IMR-90 (cell line): ENCODE results near the gene FSTL3. TPM values are rescaled to one million over a fixed set of nuclear protein-coding genes. Genes with fewer than 3 reads are reported as not detected.

Experiments used
- ATAC-seq: fragments of 200-7000 bp; cut with Tn5 transposase; 2 replicates; pipeline ENCODE4 v1.9.1; 2020; ENCODE audit warnings: low read depth, mild to moderate bottlenecking, moderate library complexity
- BruUV-seq: library from RNA; stranded (reverse); fragments of 400-500 nt; replicated peaks from 2 replicates; lab custom pipeline; 2021; lab: Mats Ljungman, UMichigan
- CTCF ChIA-PET: fragments of 300-600 bp; formaldehyde crosslinking; extraction: SDS; loops from one replicate; lab custom pipeline; 2021; ENCODE audit warnings: antibody characterized with exemption; lab: Yijun Ruan, JAX
- POLR2A ChIA-PET: fragments of 300-600 bp; sonication (Branson Sonifier 250); formaldehyde crosslinking; loops from one replicate; lab custom pipeline; 2022; ENCODE audit warnings: antibody characterized with exemption; ENCODE audit not compliant: unreplicated experiment; lab: Charles Lee
- DNase-seq: peaks from one replicate; pipeline ENCODE4 v3.0.0; 2013
- H2AFZ ChIP-seq: replicated peaks from 2 replicates; pipeline ENCODE3; 2013; ENCODE audit warnings: low read length, mild to moderate bottlenecking; ENCODE audit not compliant: poor library complexity
- H2AK5ac ChIP-seq: 2 replicates; pipeline ENCODE4 v1.6.1; 2013; ENCODE audit warnings: low read depth, low read length, inconsistent platforms
- H2AK9ac ChIP-seq: replicated peaks from 2 replicates; pipeline ENCODE3; 2013; ENCODE audit warnings: mild to moderate bottlenecking, low read depth, low read length, moderate library complexity; ENCODE audit not compliant: poor library complexity
- H2BK120ac ChIP-seq: 2 replicates; pipeline ENCODE4 v1.6.1; 2013; ENCODE audit warnings: low read depth, low read length, inconsistent platforms
- H2BK15ac ChIP-seq: 3 replicates; pipeline ENCODE4 v1.6.1; 2013; ENCODE audit warnings: low read depth, low read length, inconsistent platforms
- H2BK20ac ChIP-seq: 2 replicates; pipeline ENCODE4 v1.6.1; 2013; ENCODE audit warnings: low read depth, mild to moderate bottlenecking, inconsistent platforms, low read length, moderate library complexity
- H2BK5ac ChIP-seq: 2 replicates; pipeline ENCODE4 v1.6.1; 2013; ENCODE audit warnings: mild to moderate bottlenecking, low read depth, low read length, inconsistent platforms; ENCODE audit not compliant: poor library complexity, severe bottlenecking
- H3K14ac ChIP-seq: replicated peaks from 2 replicates; pipeline ENCODE4 v1.6.1; 2013; ENCODE audit warnings: low read depth, low read length, inconsistent platforms
- H3K18ac ChIP-seq: 2 replicates; pipeline ENCODE4 v1.6.1; 2013; ENCODE audit warnings: low read depth, low read length, control low read depth
- H3K23ac ChIP-seq: 2 replicates; pipeline ENCODE4 v1.6.1; 2013; ENCODE audit warnings: low read depth, low read length, inconsistent platforms
- H3K27ac ChIP-seq: 2 replicates; pipeline ENCODE4 v1.5.1; 2013; ENCODE audit warnings: mild to moderate bottlenecking, control low read depth, low read length; ENCODE audit not compliant: insufficient read depth
- H3K27me3 ChIP-seq: 2 replicates; pipeline ENCODE4 v1.6.1; 2013; ENCODE audit warnings: low read length; ENCODE audit not compliant: control insufficient read depth, insufficient read depth
- H3K36me3 ChIP-seq: 2 replicates; pipeline ENCODE4 v1.6.1; 2013; ENCODE audit warnings: low read length, mixed read lengths; ENCODE audit not compliant: control insufficient read depth, insufficient read depth
- H3K4ac ChIP-seq: 2 replicates; pipeline ENCODE4 v1.6.1; 2013; ENCODE audit warnings: low read depth, low read length, inconsistent platforms
- H3K4me1 ChIP-seq: 2 replicates; pipeline ENCODE4 v1.6.1; 2013; ENCODE audit warnings: low read length, mixed read lengths; ENCODE audit not compliant: control insufficient read depth, insufficient read depth
- H3K4me2 ChIP-seq: 2 replicates; pipeline ENCODE4 v1.6.1; 2013; ENCODE audit warnings: low read depth, mild to moderate bottlenecking, control low read depth, low read length, moderate library complexity
- H3K4me3 ChIP-seq: 2 replicates; pipeline ENCODE4 v1.5.1; 2013; ENCODE audit warnings: low read depth, mild to moderate bottlenecking, control low read depth, low read length, moderate library complexity; ENCODE audit not compliant: insufficient read depth
- H3K56ac ChIP-seq: 2 replicates; pipeline ENCODE4 v1.6.1; 2013; ENCODE audit warnings: low read length, inconsistent platforms; ENCODE audit not compliant: insufficient read depth; ENCODE audit errors: extremely low read depth
- H3K79me1 ChIP-seq, 2 experiments: 2 replicates each; pipeline ENCODE4 v1.6.1; 2013; ENCODE audit warnings: low read length in 2 of 2, inconsistent platforms in 1 of 2, low read depth in 1 of 2
- H3K9ac ChIP-seq: 2 replicates; pipeline ENCODE4 v1.6.1; 2013; ENCODE audit warnings: low read depth, low read length, control low read depth
- H3K9me1 ChIP-seq: 2 replicates; pipeline ENCODE4 v1.6.1; 2013; ENCODE audit warnings: low read length, inconsistent platforms; ENCODE audit not compliant: insufficient read depth
- H3K9me3 ChIP-seq: 2 replicates; pipeline ENCODE4 v1.6.1; 2013; ENCODE audit warnings: low read length; ENCODE audit not compliant: control insufficient read depth, insufficient read depth
- H4K20me1 ChIP-seq: 2 replicates; pipeline ENCODE4 v1.6.1; 2013; ENCODE audit warnings: low read length, inconsistent platforms; ENCODE audit not compliant: insufficient read depth
- H4K5ac ChIP-seq: 2 replicates; pipeline ENCODE4 v1.6.1; 2013; ENCODE audit warnings: mild to moderate bottlenecking, low read depth, low read length, control low read depth
- H4K8ac ChIP-seq, 2 experiments: 2 replicates each; pipeline ENCODE4 v1.6.1; 2013; ENCODE audit warnings: low read depth in 2 of 2, low read length in 2 of 2, control low read depth in 1 of 2, inconsistent platforms in 1 of 2
- H4K91ac ChIP-seq: 2 replicates; pipeline ENCODE4 v1.6.1; 2013; ENCODE audit warnings: low read depth, low read length, inconsistent platforms; ENCODE audit not compliant: insufficient read depth
- BHLHE40 ChIP-seq: fragments of 150-350 bp; IDR thresholded peaks from 2 replicates; pipeline ENCODE4 v1.6.1; 2016; ENCODE audit warnings: mild to moderate bottlenecking, low read depth, low read length
- CEBPB ChIP-seq: IDR thresholded peaks from 2 replicates; pipeline ENCODE4 v1.6.1; 2012; ENCODE audit warnings: low read depth, low read length, improper control_type of control experiment
- CTCF ChIP-seq: conservative IDR thresholded peaks from 2 replicates; pipeline ENCODE4 v1.5.1; 2012; ENCODE audit warnings: mild to moderate bottlenecking, low read depth, low read length, improper control_type of control experiment
- ELK1 ChIP-seq: fragments of 150-350 bp; IDR thresholded peaks from 2 replicates; pipeline ENCODE4 v1.6.1; 2016; ENCODE audit warnings: low read depth, mild to moderate bottlenecking, low read length, moderate library complexity, borderline replicate concordance
- FOS ChIP-seq: fragments of 150-350 bp; IDR thresholded peaks from 2 replicates; pipeline ENCODE4 v1.6.1; 2016; ENCODE audit warnings: low read depth, low read length
- MAFK ChIP-seq: IDR thresholded peaks from 2 replicates; pipeline ENCODE4 v1.6.1; 2012; ENCODE audit warnings: low read depth, low read length, improper control_type of control experiment
- MAZ ChIP-seq: IDR thresholded peaks from 2 replicates; pipeline ENCODE4 v1.6.1; 2012; ENCODE audit warnings: low read depth, mild to moderate bottlenecking, low read length, improper control_type of control experiment, moderate library complexity, borderline replicate concordance
- RCOR1 ChIP-seq: IDR thresholded peaks from 2 replicates; pipeline ENCODE4 v1.6.1; 2012; ENCODE audit warnings: mild to moderate bottlenecking, low read length, improper control_type of control experiment; ENCODE audit not compliant: insufficient replicate concordance
- RFX5 ChIP-seq: IDR thresholded peaks from 2 replicates; pipeline ENCODE4 v1.8.0; 2012; ENCODE audit warnings: low read depth, mild to moderate bottlenecking, low read length, moderate library complexity
- SMC3 ChIP-seq: fragments of 150-350 bp; IDR thresholded peaks from 2 replicates; pipeline ENCODE4 v1.6.1; 2016; ENCODE audit warnings: low read depth, mild to moderate bottlenecking, antibody characterized with exemption, low read length, moderate library complexity
- WGBS, 2 experiments: methylation state at CpG; one replicate each; pipeline versions ENCODE4 v1.1.5 to v1.1.7; 2013; ENCODE audit warnings: missing lambda C conversion rate in 2 of 2; ENCODE audit not compliant: insufficient read length in 1 of 2; ENCODE audit errors: extremely low coverage in 2 of 2; 5-methylcytosine and 5-hydroxymethylcytosine counted together
- dilution Hi-C: fragments of 300-500 bp; cut with HindIII; formaldehyde crosslinking; loops from one replicate; pipeline ENCODE4 v1.14.3; 2018; ENCODE audit warnings: low sequenced_read_pairs; ENCODE audit not compliant: unreplicated experiment
- in situ Hi-C: fragments of 300-500 bp; cut with MboI; formaldehyde crosslinking; loops from 3 replicates; pipeline ENCODE4 v1.14.3; 2019; ENCODE audit warnings: low sequenced_read_pairs, inconsistent platforms, mixed read lengths
- intact Hi-C: fragments of 100-400 bp; cut with micrococcal nuclease; formaldehyde crosslinking; loops from 2 replicates; pipeline ENCODE4 v1.10.0; 2022
- polyA plus RNA-seq, 3 experiments: library from polyadenylated mRNA; depleted of rRNA; stranded (reverse); fragments of >200 nt; gene quantifications; 2 replicates each; pipeline ENCODE4 v1.2.3, GENCODE V29; 2012; ENCODE audit warnings: low replicate concordance in 1 of 3
- total RNA-seq: library from RNA; depleted of rRNA; stranded (reverse); fragments of >200 nt; gene quantifications from 2 replicates; pipeline ENCODE4 v1.2.3, GENCODE V29; 2012
- TF ChIP-seq, protein P1 (sequence below): fragments of 150-350 bp; IDR thresholded peaks from 2 replicates; pipeline ENCODE4 v1.6.1; 2017; ENCODE audit warnings: mild to moderate bottlenecking, antibody characterized with exemption, low read length, low read depth

FSTL3 gene
- total and polyA plus RNA-seq, 2 of the 4 experiments (the other 2 are of a cell fraction), result 32.3 to 76.9 TPM

- H3K4me3 ChIP-seq, result no peak overlapping the region
- TF ChIP-seq, protein P1, sequence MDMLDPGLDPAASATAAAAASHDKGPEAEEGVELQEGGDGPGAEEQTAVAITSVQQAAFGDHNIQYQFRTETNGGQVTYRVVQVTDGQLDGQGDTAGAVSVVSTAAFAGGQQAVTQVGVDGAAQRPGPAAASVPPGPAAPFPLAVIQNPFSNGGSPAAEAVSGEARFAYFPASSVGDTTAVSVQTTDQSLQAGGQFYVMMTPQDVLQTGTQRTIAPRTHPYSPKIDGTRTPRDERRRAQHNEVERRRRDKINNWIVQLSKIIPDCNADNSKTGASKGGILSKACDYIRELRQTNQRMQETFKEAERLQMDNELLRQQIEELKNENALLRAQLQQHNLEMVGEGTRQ, result no peak
- TF ChIP-seq CTCF (no peak), RCOR1 (no peak), BHLHE40 (no peak), SMC3 (no peak), ELK1 (no peak), CEBPB (no peak), FOS (no peak), MAZ (no peak), RFX5 (no peak), MAFK (no peak)
- no peaks in the 10 kb centered on the region for H3K9me3 ChIP-seq
- no peak overlapping the region for H2BK120ac ChIP-seq
- H3K4ac ChIP-seq, result no peak overlapping the region
- ChIA-PET CTCF (no interaction called here), POLR2A (no interaction called here)
- no peak overlapping the region for H2AFZ ChIP-seq
- no peaks in the 10 kb centered on the region; the same call in 1 of the 2 replicates for H3K9me1 ChIP-seq
- intact Hi-C loops (no loop called here), dilution Hi-C loops (no loop called here), in situ Hi-C loops (no loop called here)
- 92% methylated on average over 19 of the region's 30 CpGs; no CpG with 5 or more reads in 1 of the 2 experiments for WGBS, 2 experiments
- peaks cover 7 to 34% of the 10 kb centered on the region in 2 experiments; a peak in 3 of 4 replicates for H3K79me1 ChIP-seq
- H3K4me1 ChIP-seq, result peaks cover 9% of the 10 kb centered on the region
- H4K5ac ChIP-seq, result no peak overlapping the region
- H2BK5ac ChIP-seq, result no peak overlapping the region
- H3K27me3 ChIP-seq, result no peaks in the 10 kb centered on the region
- H3K23ac ChIP-seq, result no peak overlapping the region
- H2AK5ac ChIP-seq, result no peak overlapping the region
- H3K14ac ChIP-seq, result no peak overlapping the region
- peaks cover 16% of the 10 kb centered on the region; the same call in 1 of the 2 replicates for H3K36me3 ChIP-seq
- H4K8ac ChIP-seq, result no peak overlapping the region
- H2AK9ac ChIP-seq, result no peak overlapping the region
- no peak overlapping the region for H3K56ac ChIP-seq
- no peak overlapping the region for H2BK15ac ChIP-seq
- H4K91ac ChIP-seq, result no peak overlapping the region
- no TSS peak for BruUV-seq
- DNase-seq (no peak), ATAC-seq (no peak)
- H3K9ac ChIP-seq, result no peak overlapping the region
- no peak overlapping the region for H3K27ac ChIP-seq
- peaks cover 3% of the 10 kb centered on the region; the same call in 1 of the 2 replicates for H4K20me1 ChIP-seq
- H3K4me2 ChIP-seq, result no peak overlapping the region
- no peak overlapping the region for H2BK20ac ChIP-seq
- H3K18ac ChIP-seq, result no peak overlapping the region
Observed at GRCh38 chr19:629961-630714, 46.1 kb upstream of the FSTL3 start.
